Heart left ventricle (tissue), 13 donors: Measurements from ENCODE around the gene GRID2IP.

ENCODE experiments used
- CTCF ChIP-seq, 12 donors: fragments of 200-600 bp; sonication (generic) in 4 of 12; IDR thresholded peaks; one replicate each; pipeline versions ENCODE4 v1.5.0 to v1.8.0; 2018 to 2022; ENCODE audit warnings: antibody characterized with exemption in 12 of 12, mild to moderate bottlenecking in 5 of 12
- POLR2A ChIP-seq, 2 donors: fragments of 450-650 bp; IDR thresholded peaks; one replicate each; pipeline ENCODE4 v1.6.1; 2017; ENCODE audit warnings: antibody characterized with exemption in 2 of 2, mild to moderate bottlenecking in 2 of 2, moderate library complexity in 2 of 2
- donor health status: ischemic (EF 13 %, LVEDD 7.1; RV severe dilation, severe dysfunction).
- donor health status: DM: no; HTN: yes; CAD: no.
- donor health status: DM: no; HTN: no; CAD: no.
- donor health status: ischemic (EF 25% LVEDD 6.9; RV normal size, moderate dysfunction).
- donor health status: ischemic (EF 25% LVEDD 5.7; RV mildly dilated, moderate dysfunction).
- donor health status: ischemic (EF 35%, LVEDD 5.7; RV mildly dilated, moderate dysfunction).
- donor health status: nonischemic (EF 11% LVEDD 7.7; RV severe dilation, severe dysfunction).
- donor health status: DM: yes; HTN: yes; CAD: no.
- donor health status: PGD.
- donor health status: ischemic (EF 29% LVEDD 5.4; RV normal size, mild dysfunction).
- donor health status: nonischemic (EF 23%, LVEDD 6.1; RV moderate dilation, normal function).

DNA sequence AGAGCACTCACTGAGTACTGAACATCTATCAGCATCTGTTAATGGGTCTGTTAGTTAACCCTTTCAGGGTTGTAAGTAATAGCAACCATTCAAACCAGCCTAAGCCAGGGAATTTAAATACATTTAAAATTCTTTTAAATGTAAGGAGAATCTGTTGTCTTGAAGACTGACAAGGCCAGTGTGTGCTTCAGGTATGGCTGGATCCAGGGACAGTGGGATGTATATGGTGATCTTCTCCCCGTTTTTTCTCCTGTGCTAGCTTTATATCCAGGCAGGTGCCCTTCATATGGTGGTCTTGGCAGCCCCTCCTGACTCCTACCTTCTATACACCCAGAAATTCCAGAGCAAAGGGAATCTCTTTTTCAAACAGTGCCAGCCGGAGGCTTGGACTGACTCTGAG, 56.9 kb downstream of the GRID2IP start:
- no peak for TF ChIP-seq CTCF (IDR thresholded peaks at IDR 0.05)
- TF ChIP-seq POLR2A (IDR thresholded peaks at IDR 0.05), result no peak
